Lower leg skin (tissue), 4 donors: ENCODE results near the gene PRCD. TPM values are rescaled to one million over a fixed set of nuclear protein-coding genes. Genes with fewer than 3 reads are reported as not detected.

Source experiments
- DNase-seq, 2 donors: peaks; one replicate each; pipeline ENCODE4 v3.0.0-alpha.2; 2019; ENCODE audit warnings: low spot score in 2 of 2
- H3K4me3 ChIP-seq: fragments of 200-600 bp; sonication (generic); 2 replicates; pipeline ENCODE4 v1.5.1; 2017; ENCODE audit warnings: mild to moderate bottlenecking, low read depth; ENCODE audit not compliant: poor library complexity, severe bottlenecking
- CTCF ChIP-seq, 3 donors: fragments of 450-650 bp; IDR thresholded peaks; one replicate each; pipeline ENCODE4 v1.5.1; 2016; ENCODE audit warnings: antibody characterized with exemption in 3 of 3, mild to moderate bottlenecking in 3 of 3, moderate library complexity in 2 of 3
- POLR2A ChIP-seq, 2 donors: fragments of 450-650 bp; IDR thresholded peaks; one replicate each; pipeline ENCODE4 v1.6.1; 2016 to 2017; ENCODE audit warnings: antibody characterized with exemption in 2 of 2, mild to moderate bottlenecking in 1 of 2, moderate library complexity in 1 of 2
- WGBS, 2 donors: methylation state at CpG; one replicate each; pipeline ENCODE4 v1.1.5; 2018; 5-methylcytosine and 5-hydroxymethylcytosine counted together
- intact Hi-C: fragments of 100-400 bp; cut with DNase I; formaldehyde crosslinking; loops from one replicate; pipeline ENCODE4 v1.15.0; 2023; ENCODE audit warnings: low total_unique reads
- total RNA-seq, 4 donors: library from RNA; depleted of rRNA; stranded (reverse); fragments of >200 nt; gene quantifications; one replicate each; pipeline ENCODE4 v1.1.0, GENCODE V29; 2016

PRCD gene
- total RNA-seq, 4 donors from 2014 or later: 0.42 to 7.5 (median 4.0) TPM

DNA sequence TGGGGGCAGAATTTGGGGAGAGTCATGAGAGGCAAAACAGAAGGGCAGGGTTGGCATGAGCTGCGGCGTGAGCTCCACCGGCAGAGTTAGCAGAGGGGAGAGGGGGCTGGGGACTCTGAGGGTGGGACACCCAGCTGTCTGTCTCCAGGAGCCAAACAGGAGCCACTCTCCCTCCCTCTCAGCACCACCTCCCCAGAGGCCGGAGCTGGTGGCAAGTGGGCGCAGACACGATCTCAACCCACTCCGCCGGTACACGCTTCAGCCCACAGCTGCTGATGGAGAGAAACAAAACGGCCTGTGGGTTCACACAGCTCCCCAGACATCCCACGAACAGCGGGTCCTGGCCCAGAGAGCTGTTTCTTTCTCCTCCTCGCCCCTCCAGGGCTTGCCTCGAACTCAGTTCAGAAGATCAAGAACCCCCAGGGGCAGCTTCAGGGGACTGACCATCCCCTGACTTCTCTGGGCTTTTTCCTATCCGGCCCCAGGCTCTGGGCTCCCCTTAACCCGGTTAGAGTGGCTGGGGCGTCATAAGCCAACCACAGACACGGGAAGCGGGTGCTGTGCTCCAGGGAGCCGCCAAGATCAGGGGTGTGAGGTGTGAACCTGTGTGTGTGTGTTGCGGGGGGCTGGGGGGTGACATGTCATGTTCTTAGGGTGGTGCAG is 46.2 kb upstream of the PRCD start:
- no peak for DNase-seq
- TF ChIP-seq CTCF (IDR thresholded peaks at IDR 0.05): no peak
- TF ChIP-seq POLR2A (IDR thresholded peaks at IDR 0.05): no peak
- H3K4me3 ChIP-seq: no peak overlapping the region
- 66 to 67% methylated on average over 21 of the region's 21 CpGs for WGBS, 2 donors
- intact Hi-C loops: no loop called here

- TF ChIP-seq CTCF (IDR thresholded peaks at IDR 0.05): no peak
- TF ChIP-seq POLR2A (IDR thresholded peaks at IDR 0.05): no peak
- intact Hi-C loops: no loop called here
- 73 to 81% methylated on average over 10 to 11 of the region's 16 CpGs for WGBS, 2 donors
- H3K4me3 ChIP-seq: no peak overlapping the region
- DNase-seq: no peak
These were observed 44.0 kb upstream of the PRCD start for GRCh38 chr17:76495663-76496400.

- no peak overlapping the region for H3K4me3 ChIP-seq
- no peak for DNase-seq
- TF ChIP-seq CTCF (IDR thresholded peaks at IDR 0.05): no peak
- TF ChIP-seq POLR2A (IDR thresholded peaks at IDR 0.05): no peak
- intact Hi-C loops: no loop called here
- 87 to 90% methylated on average over 6 of the region's 6 CpGs for WGBS, 2 donors
These were observed 43.4 kb upstream of the PRCD start for GRCh38 chr17:76496464-76496863.

DNA sequence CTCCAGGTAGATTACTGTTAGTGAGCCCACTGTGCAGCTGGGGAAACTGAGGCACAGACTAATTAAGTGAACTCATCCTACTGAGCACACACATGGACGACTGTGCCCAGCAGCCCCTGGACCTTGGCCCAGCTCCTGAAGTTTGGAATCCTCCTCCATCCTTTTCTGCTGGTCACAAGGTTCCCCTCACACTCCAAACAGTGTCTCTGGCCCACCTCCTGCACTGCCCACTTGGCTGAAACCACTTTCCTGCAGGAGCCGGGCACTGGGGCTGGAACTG is 42.2 kb upstream of the PRCD start:
- DNase-seq: no peak
- intact Hi-C loops: no loop called here
- TF ChIP-seq POLR2A (IDR thresholded peaks at IDR 0.05): no peak
- TF ChIP-seq CTCF (IDR thresholded peaks at IDR 0.05): no peak
- no peak overlapping the region for H3K4me3 ChIP-seq
- WGBS, 2 donors: 23 to 27% methylated on average over 2 of the region's 2 CpGs

DNA sequence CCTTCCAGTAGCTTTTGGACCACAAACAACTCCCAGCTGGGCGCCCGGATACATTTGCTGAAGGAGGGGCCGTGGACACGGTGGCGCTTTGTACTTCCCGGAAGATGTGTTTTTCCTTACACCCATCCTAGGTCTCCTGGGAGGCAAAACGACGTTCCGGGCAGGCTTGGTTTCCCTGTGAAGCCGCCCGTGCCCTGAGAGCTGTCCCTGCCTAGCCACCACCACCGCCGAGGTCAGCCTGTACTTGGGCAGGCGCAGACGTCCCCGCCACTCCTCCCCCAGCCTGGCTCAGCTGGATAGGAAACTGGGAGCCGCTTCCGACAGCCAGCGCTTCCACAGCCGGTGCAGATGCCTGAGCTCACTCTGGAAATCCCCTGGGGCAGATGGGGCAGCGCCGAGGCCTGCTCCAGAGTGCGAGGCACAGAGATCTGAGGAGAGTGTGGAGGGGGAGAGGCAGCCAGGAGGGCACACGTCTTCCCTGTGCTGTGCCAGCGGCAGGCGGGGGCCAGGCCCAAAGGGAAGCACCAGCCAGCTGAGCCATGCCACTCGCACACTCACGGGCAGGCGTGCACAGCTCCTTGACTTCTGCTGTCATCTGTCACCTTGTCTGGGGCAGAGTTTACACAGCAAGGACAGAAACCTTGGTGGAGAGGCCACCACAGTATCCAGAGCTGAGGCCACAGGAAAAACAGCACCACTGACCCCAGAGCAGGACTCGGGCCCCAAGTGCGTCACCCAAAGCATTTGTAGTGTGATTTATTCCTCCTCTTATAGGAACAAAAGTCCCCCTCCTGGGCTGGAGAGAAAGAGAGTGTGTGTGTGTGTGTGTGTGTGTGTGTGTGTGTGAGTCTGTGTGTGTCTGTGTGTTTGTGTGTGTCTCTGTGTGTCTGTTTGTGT is 41.6 kb upstream of the PRCD start:
- H3K4me3 ChIP-seq: no peak overlapping the region
- TF ChIP-seq CTCF (IDR thresholded peaks at IDR 0.05) (no peak), POLR2A (IDR thresholded peaks at IDR 0.05) (no peak)
- intact Hi-C loops: no loop called here
- 18 to 19% methylated on average over 18 to 31 of the region's 31 CpGs for WGBS, 2 donors
- peak; percentile 52 to 92 for DNase-seq
